Measurements from ENCODE around the gene KLF15. TPM values are rescaled to one million over a fixed set of nuclear protein-coding genes. Genes with fewer than 3 reads are reported as not detected.

The KLF15 gene
- total RNA-seq, 1 experiment from 2014 or later, result 14.7 TPM

- TF ChIP-seq E2F4 (CRISPR knock-in tag; IDR thresholded peaks at IDR 0.05; ENCODE audit: borderline replicate concordance, low read depth) (no peak), KAT7 (CRISPR knock-in tag; IDR thresholded peaks at IDR 0.05; ENCODE audit: borderline replicate concordance) (no peak), ETV6 (CRISPR knock-in tag; IDR thresholded peaks at IDR 0.05) (no peak), HMGXB4 (CRISPR knock-in tag; IDR thresholded peaks at IDR 0.05) (no peak), SOX15 (CRISPR knock-in tag; IDR thresholded peaks at IDR 0.05) (no peak), NR2C2 (CRISPR knock-in tag; IDR thresholded peaks at IDR 0.05) (no peak), PREB (CRISPR knock-in tag; IDR thresholded peaks at IDR 0.05; ENCODE audit: borderline replicate concordance) (no peak), NR3C1 (CRISPR knock-in tag; conservative IDR thresholded peaks at IDR 0.05; ENCODE audit: low read depth) (no peak), RELA (CRISPR knock-in tag; IDR thresholded peaks at IDR 0.05; ENCODE audit: borderline replicate concordance) (no peak)
These were observed 49.4 kb downstream of the KLF15 start (continued) for GRCh38 chr3:126307591-126308393.

GRCh38 chr3:126306888-126307482, 50.2 kb downstream of the KLF15 start:
- ChIA-PET POLR2A (no interaction called here), CTCF (interaction anchor here (0.8 kb wide), 1 partner anchor 41 kb away, joined by 4 read pairs; no protein-coding TSS in a partner anchor)
- no peaks in the 10 kb centered on the region for H3K27me3 Mint-ChIP-seq (ENCODE audit: low read depth)
- ATAC-seq (no peak), DNase-seq (ENCODE audit: low spot score) (no peak)
- H3K4me1 Mint-ChIP-seq, result no peaks in the 10 kb centered on the region
- no peak overlapping the region for H3K27ac Mint-ChIP-seq
- H3K9me3 Mint-ChIP-seq, result peaks cover 41% of the 10 kb centered on the region
- H3K4me3 Mint-ChIP-seq, result no peak overlapping the region
- H3K36me3 Mint-ChIP-seq, result peaks cover 27% of the 10 kb centered on the region
- TF ChIP-seq ZNF396 (CRISPR knock-in tag; IDR thresholded peaks at IDR 0.05; ENCODE audit: borderline replicate concordance), result no peak
- TF ChIP-seq TP53 (CRISPR knock-in tag; IDR thresholded peaks at IDR 0.05), result no peak
- no peak for TF ChIP-seq EMX1 (CRISPR knock-in tag; IDR thresholded peaks at IDR 0.05)
- no peak for TF ChIP-seq E2F5 (CRISPR knock-in tag; IDR thresholded peaks at IDR 0.05)
- TF ChIP-seq NFE2L1 (CRISPR knock-in tag; IDR thresholded peaks at IDR 0.05), result no peak
- no peak for TF ChIP-seq ZNF317 (CRISPR knock-in tag; IDR thresholded peaks at IDR 0.05; ENCODE audit: borderline replicate concordance, low read depth)
- TF ChIP-seq SMAD3 (CRISPR knock-in tag; IDR thresholded peaks at IDR 0.05; ENCODE audit: borderline replicate concordance), result no peak
- no peak for TF ChIP-seq FOXJ3 (CRISPR knock-in tag; IDR thresholded peaks at IDR 0.05; ENCODE audit: borderline replicate concordance)
- no peak for TF ChIP-seq ZNF423 (CRISPR knock-in tag; IDR thresholded peaks at IDR 0.05)
- TF ChIP-seq ZSCAN18 (CRISPR knock-in tag; IDR thresholded peaks at IDR 0.05), result no peak
- no peak for TF ChIP-seq IRF2 (CRISPR knock-in tag; IDR thresholded peaks at IDR 0.05; ENCODE audit: borderline replicate concordance, low read depth)
- TF ChIP-seq E2F1 (CRISPR knock-in tag; IDR thresholded peaks at IDR 0.05), result no peak
- no peak for TF ChIP-seq RELA (CRISPR knock-in tag; IDR thresholded peaks at IDR 0.05; ENCODE audit: borderline replicate concordance)
- no peak for TF ChIP-seq CREB1 (CRISPR knock-in tag; IDR thresholded peaks at IDR 0.05)
- TF ChIP-seq KAT7 (CRISPR knock-in tag; IDR thresholded peaks at IDR 0.05; ENCODE audit: borderline replicate concordance), result no peak
- no peak for TF ChIP-seq ARID4B (CRISPR knock-in tag; IDR thresholded peaks at IDR 0.05; ENCODE audit: borderline replicate concordance)

All from WTC11 (cell line).